ENCODE results near the gene CPHXL. TPM values are rescaled to one million over a fixed set of nuclear protein-coding genes. Genes with fewer than 3 reads are reported as not detected.

CPHXL gene
- not detected for total RNA-seq

- no peak for DNase-seq (ENCODE audit: low spot score)
These were observed at the start of gene CPHXL for GRCh38 chr16:75726390-75726789. Gene CPHXL (minus strand): TSS chr16:75726490. CDS start chr16:75726442, 48 bp downstream.

DNA sequence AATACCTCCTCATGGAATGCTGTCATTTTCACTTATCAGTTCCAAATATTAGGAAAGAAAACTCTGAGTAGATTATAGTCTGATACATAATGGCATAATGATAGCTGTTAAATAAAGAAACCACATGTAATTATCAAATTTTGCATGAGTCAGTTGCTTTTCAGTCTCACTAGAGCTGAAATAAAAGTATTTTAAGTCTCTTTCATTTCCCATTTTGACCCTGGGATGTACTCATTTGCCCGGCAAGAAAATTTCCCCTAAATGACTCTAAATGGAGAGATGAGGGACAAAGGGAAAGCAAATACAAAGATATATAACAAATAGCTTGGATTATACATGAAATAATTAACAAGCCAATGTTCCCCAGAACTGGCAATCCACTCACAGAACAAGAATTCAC lies 47.9 kb upstream of the CPHXL start:
- DNase-seq (ENCODE audit: low spot score): no peak

- DNase-seq (ENCODE audit: low spot score): no peak
These were observed 43.8 kb upstream of the CPHXL start for GRCh38 chr16:75770051-75770450.

DNA sequence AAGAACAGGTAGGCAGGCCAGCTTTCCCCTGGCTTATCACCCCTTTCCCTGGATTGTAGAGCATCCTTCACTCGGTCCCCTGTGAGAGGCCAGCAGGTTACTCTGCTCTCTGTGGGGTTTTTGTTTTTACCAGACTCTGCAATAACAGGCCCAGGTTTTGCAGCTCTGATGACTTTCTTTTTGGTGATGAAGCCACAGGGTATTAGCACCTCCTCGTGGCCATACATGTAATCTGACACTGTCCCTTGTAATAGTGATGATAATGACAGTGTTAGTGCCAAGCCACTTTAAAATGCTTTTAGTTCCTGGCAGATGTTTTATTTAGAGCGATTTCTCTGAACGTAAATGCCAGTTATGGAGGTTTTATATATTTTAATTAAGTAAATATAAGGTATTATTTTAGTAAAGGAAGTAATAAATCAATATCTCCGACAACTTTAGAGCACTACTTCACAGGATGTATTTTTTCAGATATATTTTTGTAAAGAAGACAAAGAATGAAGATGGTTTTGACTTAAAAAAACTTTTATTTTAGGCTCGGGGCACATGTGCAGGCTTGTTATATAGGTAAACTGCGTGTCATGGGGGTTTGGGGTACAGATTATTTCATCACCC lies 38.0 kb upstream of the CPHXL start:
- peak; percentile 64 for DNase-seq (ENCODE audit: low spot score)

- DNase-seq (ENCODE audit: low spot score): no peak
These were observed 36.9 kb upstream of the CPHXL start for GRCh38 chr16:75763204-75763603.

GRCh38 chr16:75762746-75763145 lies 36.5 kb upstream of the CPHXL start:
- no peak for DNase-seq (ENCODE audit: low spot score)

GRCh38 chr16:75761108-75761507 lies 34.8 kb upstream of the CPHXL start:
- no peak for DNase-seq (ENCODE audit: low spot score)

- no peak for DNase-seq (ENCODE audit: low spot score)
These were observed 33.8 kb upstream of the CPHXL start for GRCh38 chr16:75760018-75760519.

DNA sequence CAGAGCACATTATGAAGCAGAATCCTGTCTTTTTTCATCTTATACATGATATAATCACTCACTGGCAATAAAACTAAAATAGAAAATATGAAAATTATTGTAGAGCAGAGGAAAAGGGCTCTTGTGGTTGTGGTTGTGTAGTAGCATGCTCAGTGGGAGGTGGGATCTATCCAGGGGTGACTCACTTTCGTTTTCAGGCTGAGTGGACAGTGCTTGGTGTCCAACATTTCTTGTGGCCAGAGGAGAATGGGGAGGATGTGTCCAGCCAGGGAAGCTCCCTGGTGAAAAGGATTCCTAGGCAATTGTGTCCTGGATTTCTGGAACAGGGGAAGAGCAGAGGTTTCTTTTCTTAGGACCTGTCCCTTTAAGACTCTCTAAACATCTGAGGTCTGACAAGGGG lies 31.9 kb upstream of the CPHXL start:
- no peak for DNase-seq (ENCODE audit: low spot score)

GRCh38 chr16:75754141-75754540 lies 27.9 kb upstream of the CPHXL start:
- peak; percentile 68 for DNase-seq (ENCODE audit: low spot score)

DNA sequence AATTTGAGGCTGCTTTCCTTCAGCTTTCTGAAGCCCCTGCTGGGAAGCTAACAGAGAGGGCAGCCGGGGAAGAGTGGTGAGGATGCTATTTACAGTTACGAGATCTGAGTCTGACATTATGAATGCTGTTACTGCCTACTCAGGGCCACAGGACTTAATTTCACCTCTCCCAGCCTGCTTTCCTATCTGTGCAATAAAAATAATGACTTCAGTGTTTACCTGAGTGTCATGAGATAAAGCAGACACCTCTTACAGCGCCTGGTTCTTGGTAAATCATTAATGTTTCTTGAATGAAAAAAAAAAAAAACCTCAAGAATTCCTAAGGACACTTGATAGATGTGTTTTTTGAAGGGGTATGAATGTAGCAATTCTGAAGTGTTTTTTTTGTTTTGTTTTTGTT lies 24.2 kb upstream of the CPHXL start:
- no peak for DNase-seq (ENCODE audit: low spot score)

DNA sequence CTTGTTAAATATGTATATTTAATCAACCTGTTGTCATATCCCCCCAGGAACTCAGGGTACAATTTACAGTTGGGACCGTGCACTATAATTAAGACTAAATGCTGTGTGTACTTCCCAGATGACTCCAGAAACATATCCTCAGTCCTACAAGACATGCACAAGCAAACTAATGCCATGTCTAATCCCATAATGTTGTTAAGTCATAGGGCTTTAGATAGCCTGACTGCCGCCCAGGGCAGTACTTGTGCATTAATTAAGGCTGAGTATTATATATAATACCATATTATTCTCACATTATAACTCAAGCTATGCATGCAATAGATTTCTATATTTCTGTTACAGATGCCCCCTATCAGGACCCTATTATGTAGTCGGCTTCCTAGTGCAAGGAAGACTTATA lies 20.1 kb upstream of the CPHXL start:
- DNase-seq (ENCODE audit: low spot score): no peak

DNA sequence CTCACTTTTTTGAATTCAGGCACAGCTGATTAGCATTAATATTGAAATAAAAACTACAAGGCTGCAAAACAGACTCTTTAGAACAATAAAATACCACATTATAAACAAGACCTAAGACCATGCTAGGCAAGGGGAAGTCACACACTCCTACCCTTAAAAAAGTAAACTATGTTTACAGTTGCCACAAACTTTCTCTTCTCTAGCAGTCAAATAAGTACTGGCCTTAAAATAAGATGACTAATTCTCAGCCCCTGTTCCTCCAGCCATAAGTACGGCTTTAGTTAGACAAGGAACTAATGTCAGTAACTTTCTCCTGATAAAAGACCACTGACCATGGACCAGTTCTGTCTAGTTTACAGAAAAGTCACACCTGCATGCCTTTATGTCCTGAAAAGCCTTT lies 19.5 kb upstream of the CPHXL start:
- no peak for DNase-seq (ENCODE audit: low spot score)

GRCh38 chr16:75745242-75745641 lies 19.0 kb upstream of the CPHXL start:
- DNase-seq (ENCODE audit: low spot score): no peak

- DNase-seq (ENCODE audit: low spot score): no peak
These were observed 16.2 kb upstream of the CPHXL start for GRCh38 chr16:75742424-75743047.

DNA sequence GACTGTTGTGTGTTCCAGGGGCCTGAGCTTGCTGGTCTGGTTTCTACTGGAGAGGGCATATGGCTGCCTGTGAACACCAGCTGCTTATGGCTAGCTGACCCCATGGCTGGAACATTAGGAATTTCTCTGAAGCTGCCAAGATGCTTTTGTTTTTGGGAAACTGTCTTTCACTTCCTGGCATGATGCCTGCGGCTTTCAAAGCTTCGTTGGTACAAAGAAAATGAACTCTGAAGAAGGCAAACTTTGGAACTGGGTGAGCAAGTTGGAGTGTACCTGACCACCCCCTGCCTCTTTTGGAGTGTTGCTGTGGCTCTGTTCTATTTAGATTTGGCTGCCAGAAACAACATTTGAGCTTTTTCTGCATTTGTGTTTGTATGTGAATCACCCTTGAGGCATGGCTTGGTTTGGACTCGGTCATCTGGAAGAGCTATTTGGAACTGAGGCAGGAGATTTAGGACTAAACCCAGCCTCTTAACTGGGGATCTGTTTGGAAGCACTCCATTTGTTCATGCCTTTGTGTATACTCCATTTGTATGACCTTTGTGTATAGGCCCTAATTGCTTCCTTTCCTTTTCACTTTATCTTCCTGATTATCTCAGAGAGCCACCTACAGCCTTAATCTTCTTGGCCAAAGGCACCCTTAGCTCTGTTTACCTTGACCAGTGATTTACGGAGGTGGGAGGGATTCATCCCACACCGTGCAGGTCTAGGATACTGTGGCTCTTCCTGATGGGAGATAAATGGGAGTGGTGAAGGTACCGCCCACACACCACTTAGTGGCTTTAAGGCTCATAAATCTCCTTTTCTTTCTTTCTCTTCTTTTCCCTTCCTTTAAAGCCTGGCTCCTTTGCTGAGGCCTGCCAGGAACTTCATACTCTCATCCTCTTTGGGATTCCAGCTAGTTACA lies 7.3 kb upstream of the CPHXL start:
- DNase-seq (ENCODE audit: low spot score): peak; percentile 46

- no peak for DNase-seq (ENCODE audit: low spot score)
These were observed 6.6 kb upstream of the CPHXL start for GRCh38 chr16:75732871-75733270.

DNA sequence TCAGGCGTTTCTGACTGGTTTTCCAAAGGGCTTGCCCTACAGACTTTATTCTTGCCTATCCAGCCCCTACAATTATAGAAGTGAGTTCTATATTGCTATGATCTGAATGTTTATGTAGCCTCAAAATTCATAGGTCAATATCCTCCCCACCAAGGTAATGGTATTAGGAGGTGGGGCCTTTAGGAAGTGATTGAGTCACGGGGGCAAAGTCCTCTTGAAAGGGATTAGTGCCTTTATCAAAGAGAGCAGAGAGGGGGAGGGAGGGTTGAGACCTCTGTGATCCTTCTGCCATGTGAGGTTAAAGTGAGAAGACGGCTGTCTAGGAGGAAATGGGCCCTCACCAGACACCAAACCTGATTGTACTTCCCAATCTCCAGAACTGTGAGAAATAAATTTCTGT lies 931 bp upstream of the CPHXL start:
- peak; percentile 26 for DNase-seq (ENCODE audit: low spot score)

- DNase-seq (ENCODE audit: low spot score): no peak
These were observed 7.8 kb downstream of the CPHXL start for GRCh38 chr16:75718452-75718851.

DNA sequence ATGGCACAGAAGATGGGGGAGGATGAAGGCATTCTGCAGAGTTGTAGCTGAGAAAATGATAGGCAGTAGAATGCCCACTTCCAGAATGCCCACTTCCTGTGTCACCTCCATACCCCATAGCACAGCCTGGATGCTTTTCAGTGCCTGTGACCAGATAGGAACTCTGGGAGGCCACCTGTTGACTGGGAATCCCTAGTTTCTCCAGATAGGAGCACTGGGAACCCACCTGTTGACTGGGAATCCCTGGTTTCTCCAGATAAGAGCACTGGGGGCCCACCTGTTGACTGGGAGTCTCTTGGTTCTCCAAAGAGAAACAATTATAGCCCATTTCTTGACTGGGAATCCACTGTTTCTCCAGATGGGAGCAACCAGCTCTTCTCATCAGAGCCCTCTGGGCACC lies 11.6 kb downstream of the CPHXL start:
- no peak for DNase-seq (ENCODE audit: low spot score)

GRCh38 chr16:75710344-75710743 lies 15.9 kb downstream of the CPHXL start:
- DNase-seq (ENCODE audit: low spot score): no peak

DNA sequence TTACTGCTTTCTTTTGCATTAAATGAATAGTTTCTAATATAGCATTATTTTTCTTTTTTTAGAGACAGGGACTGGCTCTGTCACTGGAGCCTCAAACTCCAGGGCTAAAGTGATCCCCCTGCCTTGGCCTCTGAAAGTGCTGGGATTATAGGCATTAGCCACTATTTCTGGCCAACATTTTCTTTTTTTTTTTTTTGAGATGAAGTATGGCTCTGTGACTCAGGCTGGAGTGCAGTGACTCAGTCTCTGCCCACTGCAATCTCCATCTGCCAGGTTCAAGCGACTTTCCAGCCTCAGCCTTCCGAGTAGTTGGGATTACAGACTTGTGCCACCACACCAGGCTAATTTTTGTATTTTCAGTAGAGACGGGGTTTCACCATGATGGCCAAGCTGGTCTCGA lies 23.0 kb downstream of the CPHXL start:
- no peak for DNase-seq (ENCODE audit: low spot score)

GRCh38 chr16:75702242-75702641 lies 24.0 kb downstream of the CPHXL start:
- DNase-seq (ENCODE audit: low spot score): no peak
